GM12878 (cell line): ENCODE results near the gene GFOD2.

ENCODE experiments used
- BRCA1 ChIP-seq: IDR thresholded peaks from 2 replicates; pipeline ENCODE4 v1.6.1; 2011; ENCODE audit warnings: low read depth, low read length, improper control_type of control experiment
- CHD4 ChIP-seq: fragments of 200-600 bp; sonication (generic); IDR thresholded peaks from 2 replicates; pipeline ENCODE4 v1.6.1; 2016; ENCODE audit warnings: mild to moderate bottlenecking
- CREB1 ChIP-seq: IDR thresholded peaks from 2 replicates; pipeline ENCODE4 v1.6.1; 2012; ENCODE audit warnings: low read depth, mild to moderate bottlenecking, inconsistent platforms
- EZH2 ChIP-seq: IDR thresholded peaks from 2 replicates; pipeline ENCODE4 v1.6.1; 2012; ENCODE audit warnings: low read depth, mild to moderate bottlenecking, control low read depth, inconsistent platforms, low read length, borderline replicate concordance; ENCODE audit not compliant: control insufficient read depth
- POLR2A ChIP-seq: IDR thresholded peaks from 2 replicates; pipeline ENCODE4 v1.6.1; 2011; ENCODE audit warnings: low read depth, mild to moderate bottlenecking, low read length
- POLR2AphosphoS5 ChIP-seq: IDR thresholded peaks from 2 replicates; pipeline ENCODE4 v1.6.1; 2011; ENCODE audit warnings: mild to moderate bottlenecking, low read length, inconsistent platforms
- SUZ12 ChIP-seq: fragments of 200-600 bp; sonication (generic); IDR thresholded peaks from one replicate; pipeline ENCODE4 v1.6.1; 2018; ENCODE audit warnings: antibody characterized with exemption, mild to moderate bottlenecking; ENCODE audit not compliant: unreplicated experiment

DNA sequence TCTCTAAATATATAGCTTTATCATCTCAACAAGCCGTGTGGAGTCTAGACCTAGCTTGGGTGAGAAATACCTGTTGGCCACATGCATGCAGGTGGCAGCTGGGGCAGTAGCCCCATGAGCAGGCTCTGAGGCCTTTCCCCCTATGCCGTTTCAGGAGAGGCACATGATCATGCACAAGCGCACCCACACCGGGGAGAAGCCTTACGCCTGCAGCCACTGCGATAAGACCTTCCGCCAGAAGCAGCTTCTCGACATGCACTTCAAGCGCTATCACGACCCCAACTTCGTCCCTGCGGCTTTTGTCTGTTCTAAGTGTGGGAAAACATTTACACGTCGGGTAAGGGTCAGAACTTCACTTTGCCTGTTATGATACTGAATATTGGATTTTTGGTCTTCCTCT is 90.9 kb downstream of the GFOD2 start:
- TF ChIP-seq POLR2AphosphoS5: no peak
- no peak for TF ChIP-seq SUZ12
- TF ChIP-seq CHD4: no peak
- no peak for TF ChIP-seq CREB1
- TF ChIP-seq EZH2: no peak
- no peak for TF ChIP-seq BRCA1
- no peak for TF ChIP-seq POLR2A
